HepG2 (cell line): ENCODE data around the gene OAS3. TPM values are rescaled to one million over a fixed set of nuclear protein-coding genes. Genes with fewer than 3 reads are reported as not detected.
A peak's percentile ranks its signal among the peaks of the same experiment; 100 is the strongest.
"Not testable (repeated sequence)": the region's sequence is repeated elsewhere in the genome, so short reads cannot be mapped to it uniquely, and the experiment has no call there.

Source experiments
- ASH2L ChIP-seq: fragments of 300-600, 200-600 bp; sonication (generic); IDR thresholded peaks from 2 replicates; pipeline ENCODE4 v1.7.0; 2017; ENCODE audit warnings: low read depth, mild to moderate bottlenecking, moderate library complexity, mixed read lengths, low read length; ENCODE audit not compliant: insufficient read length
- BCL6 ChIP-seq: IDR thresholded peaks from 2 replicates; pipeline ENCODE4 v1.6.1; 2016; ENCODE audit warnings: missing genetic modification reagents, missing compliant biosample characterization
- EP300 ChIP-seq, 3 experiments: sonication (generic) in 1 of 3; formaldehyde crosslinking in 1 of 3; IDR thresholded peaks; 2 replicates each; pipeline versions ENCODE4 v1.5.1 to v1.6.1; 2011 to 2020; ENCODE audit warnings: low read depth in 2 of 3, low read length in 2 of 3, borderline replicate concordance in 1 of 3, improper control_type of control experiment in 1 of 3, mild to moderate bottlenecking in 1 of 3, missing genetic modification reagents in 1 of 3, moderate library complexity in 1 of 3
- FOXP1 ChIP-seq, 2 experiments: fragments of 450-650 bp in 1 of 2; IDR thresholded peaks; 2 replicates each; pipeline ENCODE4 v1.6.1; 2017 to 2018; ENCODE audit warnings: antibody characterized with exemption in 1 of 2
- GABPA ChIP-seq, 2 experiments: IDR thresholded peaks; 2 replicates each; pipeline ENCODE4 v1.6.1; 2011 to 2016; ENCODE audit warnings: low read depth in 2 of 2, low read length in 1 of 2, missing biosample characterization in 1 of 2, missing genetic modification characterization in 1 of 2
- NCOR1 ChIP-seq: fragments of 200-600 bp; sonication (generic); IDR thresholded peaks from 2 replicates; pipeline ENCODE4 v1.7.0; 2017; ENCODE audit warnings: antibody characterized with exemption, low read length, borderline replicate concordance
- NR2F2 ChIP-seq: IDR thresholded peaks from 2 replicates; pipeline ENCODE4 v1.6.1; 2012; ENCODE audit warnings: low read depth, inconsistent platforms, borderline replicate concordance
- NR2F6 ChIP-seq, 2 experiments: IDR thresholded peaks; 2 replicates each; pipeline ENCODE4 v1.6.1; 2016; ENCODE audit warnings: antibody characterized with exemption in 1 of 2, mild to moderate bottlenecking in 1 of 2
- PATZ1 ChIP-seq: sonication (generic); formaldehyde crosslinking; IDR thresholded peaks from 2 replicates; pipeline ENCODE4 v1.4.0; 2020; ENCODE audit warnings: missing genetic modification reagents
- PAXIP1 ChIP-seq: sonication (generic); formaldehyde crosslinking; conservative IDR thresholded peaks from 2 replicates; pipeline ENCODE4 v1.4.0; 2020; ENCODE audit warnings: mild to moderate bottlenecking, missing genetic modification reagents, moderate library complexity
- RARA ChIP-seq: IDR thresholded peaks from 2 replicates; pipeline ENCODE4 v1.6.1; 2016; ENCODE audit warnings: missing genetic modification reagents, missing compliant biosample characterization
- TCF7 ChIP-seq: sonication (generic); IDR thresholded peaks from 2 replicates; pipeline ENCODE4 v1.6.1; 2016; ENCODE audit warnings: antibody characterized with exemption, low read depth
- TFAP4 ChIP-seq: sonication (generic); IDR thresholded peaks from 2 replicates; pipeline ENCODE4 v1.6.1; 2016; ENCODE audit warnings: low read depth, borderline replicate concordance
- TFE3 ChIP-seq: IDR thresholded peaks from 2 replicates; pipeline ENCODE4 v1.6.1; 2016
- polyA plus RNA-seq, 8 experiments: library from polyadenylated mRNA; depleted of rRNA in 3 of 8; stranded (reverse) in 7 of 8; unstranded in 1 of 8; fragments of >200 nt; fragmentation: Illumina TruSeq in 4 of 8; extraction: Trizol in 4 of 8; gene quantifications; 2 replicates each; pipeline versions ENCODE4 v1.2.1 to v1.2.3, GENCODE V29; 2011 to 2016; ENCODE audit warnings: low read depth in 4 of 8, missing spikeins in 1 of 8, mixed read lengths in 1 of 8; ENCODE audit not compliant: insufficient read depth in 1 of 8
- total RNA-seq, 5 experiments: library from RNA; depleted of rRNA; stranded (reverse); fragments of >200 nt; fragmentation: Illumina TruSeq; extraction: Trizol; gene quantifications; 2 replicates each; pipeline ENCODE4 v1.2.3, GENCODE V29; 2016; ENCODE audit warnings: low read depth in 1 of 5

The OAS3 gene
- total and polyA plus RNA-seq, 2 of the 13 experiments (the other 11 are each of a cell fraction or from before 2014, with no cell fraction given): 4.8 to 10.5 TPM

- peak; percentile 14; the same call in 1 of the 2 replicates for TF ChIP-seq PAXIP1 (CRISPR knock-in tag)
- peak; percentile 36 for TF ChIP-seq ASH2L
- peak; percentile 83 for TF ChIP-seq RARA
- not testable (repeated sequence) for TF ChIP-seq FOXP1 (IDR thresholded peaks at IDR 0.05); GABPA (IDR thresholded peaks at IDR 0.05; ENCODE audit: low read depth, low read length)
- 0 out of 2 replicates have a peak, but pooled peaks have one; percentile 13 for TF ChIP-seq FOXP1 (CRISPR knock-in tag; IDR thresholded peaks at IDR 0.05)
- TF ChIP-seq TFE3: peak; percentile 62; the same call in 1 of the 2 replicates
- 0 out of 2 replicates have a peak, but pooled peaks have one; percentile 24 for TF ChIP-seq GABPA (CRISPR knock-in tag; IDR thresholded peaks at IDR 0.05; ENCODE audit: low read depth)
- peak; percentile 14; the same call in 1 of the 2 replicates for TF ChIP-seq BCL6 (CRISPR knock-in tag)
- peak; percentile 82 for TF ChIP-seq NR2F6 (IDR thresholded peaks at IDR 0.05)
- 0 out of 2 replicates have a peak, but pooled peaks have one; percentile 16 for TF ChIP-seq NR2F6 (CRISPR knock-in tag; IDR thresholded peaks at IDR 0.05)
- 0 out of 2 replicates have a peak, but pooled peaks have one; percentile 13 for TF ChIP-seq PATZ1 (CRISPR knock-in tag)
- peak; percentile 77 for TF ChIP-seq NR2F2
- TF ChIP-seq EP300 (IDR thresholded peaks at IDR 0.05; ENCODE audit: low read depth in 2 of 2, low read length in 2 of 2): peak in 1 of 2 experiments; percentile 40; a peak in 1 of 4 replicates
- peak; percentile 17; the same call in 1 of the 2 replicates for TF ChIP-seq EP300 (CRISPR knock-in tag; IDR thresholded peaks at IDR 0.05; ENCODE audit: borderline replicate concordance)
- TF ChIP-seq NCOR1: peak; percentile 35; the same call in 1 of the 2 replicates
- peak; percentile 36; the same call in 1 of the 2 replicates for TF ChIP-seq TFAP4
- peak; percentile 81 for TF ChIP-seq TCF7
Measured at GRCh38 chr12:112926416-112927033, 11.7 kb upstream of the OAS3 start (continued).
